HFFc6 (cell line): ENCODE results near the gene ZNF581. TPM values are rescaled to one million over a fixed set of nuclear protein-coding genes. Genes with fewer than 3 reads are reported as not detected.

Experiments
- DNase-seq: peaks from one replicate; pipeline ENCODE4 v3.0.0-alpha.2; 2018
- H3K27ac Mint-ChIP-seq: 2 replicates; pipeline ENCODE4 v1.8.0; 2020; ENCODE audit warnings: mild to moderate bottlenecking, mixed read lengths
- H3K27me3 Mint-ChIP-seq: 2 replicates; pipeline ENCODE4 v1.8.0; 2021; ENCODE audit warnings: mild to moderate bottlenecking, moderate library complexity, mixed read lengths; ENCODE audit not compliant: insufficient read depth
- H3K36me3 Mint-ChIP-seq: 2 replicates; pipeline ENCODE4 v1.8.0; 2021; ENCODE audit warnings: low read depth, mixed read lengths
- H3K4me1 Mint-ChIP-seq: 2 replicates; pipeline ENCODE4 v1.8.0; 2020; ENCODE audit warnings: low read depth, mixed read lengths
- H3K4me3 Mint-ChIP-seq: 2 replicates; pipeline ENCODE4 v1.8.0; 2020; ENCODE audit warnings: mild to moderate bottlenecking, moderate library complexity, mixed read lengths
- H3K9me3 Mint-ChIP-seq: 2 replicates; pipeline ENCODE4 v1.8.0; 2020; ENCODE audit warnings: mild to moderate bottlenecking, mixed read lengths
- total RNA-seq, 6 experiments: library from RNA; stranded (reverse); fragmentation: NEBNext Ultra II Directional; extraction: Animal tissue kit (Norgen Biotek cat#: 25700); gene quantifications; 2 replicates in 1 of 6; 3 replicates in 5 of 6; pipeline ENCODE4 v1.2.3, GENCODE V29; 2021
- TF ChIP-seq, protein P1 (sequence below): fragments of 200-600 bp; sonication (generic); IDR thresholded peaks from 2 replicates; pipeline ENCODE4 v1.5.0; 2021; ENCODE audit warnings: antibody characterized with exemption, mild to moderate bottlenecking

Gene ZNF581
- total RNA-seq, 6 experiments from 2014 or later: 20.1 to 25.8 (median 21.9) TPM

DNA sequence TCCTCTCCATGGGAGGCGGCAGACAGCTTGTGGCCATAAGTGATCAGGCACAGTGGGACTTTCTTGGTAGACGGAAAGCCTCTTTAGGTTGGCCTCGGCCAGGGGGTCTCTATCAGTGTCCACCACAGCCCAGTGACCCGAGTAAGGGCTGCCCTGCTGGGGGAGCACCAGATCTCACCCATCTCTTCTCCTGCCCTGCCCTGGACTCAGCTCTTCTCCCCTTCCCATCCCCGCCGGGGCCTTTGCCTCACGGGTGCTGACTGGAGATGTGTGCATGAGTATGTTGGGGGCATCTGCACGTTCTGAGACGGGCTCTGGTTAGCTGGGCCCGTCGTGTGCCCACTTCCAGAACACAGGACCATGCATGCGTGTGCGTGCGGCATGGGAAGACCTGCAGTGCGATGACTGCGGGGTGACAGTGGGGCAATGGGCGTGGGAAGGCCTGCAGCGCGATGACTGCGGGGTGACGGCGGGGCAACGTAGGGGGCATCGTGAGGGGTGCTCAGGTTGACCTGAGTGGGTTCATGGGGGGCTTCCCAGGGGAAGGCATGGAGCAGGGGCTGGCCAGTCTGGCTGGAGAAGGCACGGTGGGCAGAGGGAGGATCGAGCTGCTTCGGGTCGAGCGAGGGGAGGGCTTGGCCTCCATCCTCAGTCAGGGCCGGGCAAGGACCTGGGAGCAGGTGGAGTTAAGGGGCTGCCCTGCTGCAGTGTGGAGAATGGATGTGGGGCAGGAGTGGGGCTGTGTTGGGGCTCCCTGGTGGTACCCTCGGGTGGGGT lies 47.5 kb downstream of the ZNF581 start:
- H3K4me1 Mint-ChIP-seq: no peaks in the 10 kb centered on the region
- H3K27me3 Mint-ChIP-seq: peaks cover 1% of the 10 kb centered on the region; the same call in 1 of the 2 replicates
- H3K27ac Mint-ChIP-seq: no peak overlapping the region
- no peak for DNase-seq
- no peaks in the 10 kb centered on the region; the same call in 1 of the 2 replicates for H3K36me3 Mint-ChIP-seq
- H3K9me3 Mint-ChIP-seq: no peaks in the 10 kb centered on the region
- TF ChIP-seq, protein P1, sequence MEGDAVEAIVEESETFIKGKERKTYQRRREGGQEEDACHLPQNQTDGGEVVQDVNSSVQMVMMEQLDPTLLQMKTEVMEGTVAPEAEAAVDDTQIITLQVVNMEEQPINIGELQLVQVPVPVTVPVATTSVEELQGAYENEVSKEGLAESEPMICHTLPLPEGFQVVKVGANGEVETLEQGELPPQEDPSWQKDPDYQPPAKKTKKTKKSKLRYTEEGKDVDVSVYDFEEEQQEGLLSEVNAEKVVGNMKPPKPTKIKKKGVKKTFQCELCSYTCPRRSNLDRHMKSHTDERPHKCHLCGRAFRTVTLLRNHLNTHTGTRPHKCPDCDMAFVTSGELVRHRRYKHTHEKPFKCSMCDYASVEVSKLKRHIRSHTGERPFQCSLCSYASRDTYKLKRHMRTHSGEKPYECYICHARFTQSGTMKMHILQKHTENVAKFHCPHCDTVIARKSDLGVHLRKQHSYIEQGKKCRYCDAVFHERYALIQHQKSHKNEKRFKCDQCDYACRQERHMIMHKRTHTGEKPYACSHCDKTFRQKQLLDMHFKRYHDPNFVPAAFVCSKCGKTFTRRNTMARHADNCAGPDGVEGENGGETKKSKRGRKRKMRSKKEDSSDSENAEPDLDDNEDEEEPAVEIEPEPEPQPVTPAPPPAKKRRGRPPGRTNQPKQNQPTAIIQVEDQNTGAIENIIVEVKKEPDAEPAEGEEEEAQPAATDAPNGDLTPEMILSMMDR: no peak
- no peak overlapping the region for H3K4me3 Mint-ChIP-seq

DNA sequence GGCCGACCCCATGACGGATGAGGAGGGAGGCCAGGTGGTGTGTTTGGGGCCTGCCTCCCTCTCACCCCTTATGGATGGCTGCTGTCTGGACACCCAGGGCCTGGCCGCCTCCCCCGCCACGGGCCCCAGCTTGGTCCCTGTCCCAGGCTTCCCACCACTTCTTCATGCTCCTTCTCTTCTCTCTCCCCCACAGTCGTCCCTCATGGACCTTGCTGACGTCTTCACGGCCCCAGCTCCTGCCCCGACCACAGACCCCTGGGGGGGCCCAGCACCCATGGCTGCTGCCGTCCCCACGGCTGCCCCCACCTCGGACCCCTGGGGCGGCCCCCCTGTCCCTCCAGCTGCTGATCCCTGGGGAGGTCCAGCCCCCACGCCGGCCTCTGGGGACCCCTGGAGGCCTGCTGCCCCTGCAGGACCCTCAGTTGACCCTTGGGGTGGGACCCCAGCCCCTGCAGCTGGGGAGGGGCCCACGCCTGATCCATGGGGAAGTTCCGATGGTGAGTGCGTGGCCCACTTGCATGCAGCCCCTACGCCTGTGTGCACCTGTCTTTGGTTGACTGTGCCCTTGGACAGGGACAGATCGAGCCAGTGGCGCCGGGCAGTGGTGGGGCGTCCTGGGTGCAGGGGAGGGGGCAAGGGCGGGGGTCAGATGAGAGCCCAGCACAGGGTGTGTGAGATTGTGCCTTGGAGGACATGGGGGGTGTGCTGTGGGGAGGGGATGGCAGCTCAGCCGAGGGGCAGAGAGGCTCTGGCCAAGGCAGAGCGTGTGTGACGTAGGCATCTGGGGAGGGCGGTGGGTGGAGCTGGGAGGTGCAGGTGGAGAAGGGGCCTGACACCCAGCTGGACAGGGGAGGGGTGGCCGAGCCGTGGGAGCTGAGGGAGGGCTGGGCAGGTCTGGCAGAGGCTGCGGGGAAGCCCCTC lies 48.4 kb downstream of the ZNF581 start:
- no peak overlapping the region for H3K27ac Mint-ChIP-seq
- no peak overlapping the region for H3K4me3 Mint-ChIP-seq
- H3K4me1 Mint-ChIP-seq: no peaks in the 10 kb centered on the region
- H3K9me3 Mint-ChIP-seq: no peaks in the 10 kb centered on the region
- no peak for DNase-seq
- TF ChIP-seq, protein P1: no peak
- H3K27me3 Mint-ChIP-seq: no peaks in the 10 kb centered on the region; the same call in 1 of the 2 replicates
- no peaks in the 10 kb centered on the region; the same call in 1 of the 2 replicates for H3K36me3 Mint-ChIP-seq

DNA sequence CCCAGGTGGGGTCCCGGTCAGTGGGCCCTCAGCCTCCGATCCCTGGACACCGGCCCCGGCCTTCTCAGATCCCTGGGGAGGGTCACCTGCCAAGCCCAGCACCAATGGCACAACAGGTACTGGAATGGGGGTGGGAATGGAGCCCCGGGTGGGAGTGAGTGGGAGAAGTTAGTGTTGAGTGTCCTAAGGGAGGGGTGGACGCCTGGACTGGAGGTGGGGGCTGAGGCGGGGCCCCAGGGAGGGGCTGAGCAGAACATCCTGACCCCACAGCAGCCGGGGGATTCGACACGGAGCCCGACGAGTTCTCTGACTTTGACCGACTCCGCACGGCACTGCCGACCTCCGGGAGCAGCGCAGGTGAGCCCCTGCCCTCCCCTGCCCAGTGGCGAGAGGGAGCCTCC lies 49.2 kb downstream of the ZNF581 start:
- Mint-ChIP-seq H3K4me3 (no peak overlapping the region), H3K27me3 (no peaks in the 10 kb centered on the region; the same call in 1 of the 2 replicates), H3K27ac (no peak overlapping the region), H3K9me3 (no peaks in the 10 kb centered on the region), H3K4me1 (no peaks in the 10 kb centered on the region), H3K36me3 (peaks cover 6% of the 10 kb centered on the region; the same call in 1 of the 2 replicates)
- DNase-seq: no peak
- TF ChIP-seq, protein P1: no peak

DNA sequence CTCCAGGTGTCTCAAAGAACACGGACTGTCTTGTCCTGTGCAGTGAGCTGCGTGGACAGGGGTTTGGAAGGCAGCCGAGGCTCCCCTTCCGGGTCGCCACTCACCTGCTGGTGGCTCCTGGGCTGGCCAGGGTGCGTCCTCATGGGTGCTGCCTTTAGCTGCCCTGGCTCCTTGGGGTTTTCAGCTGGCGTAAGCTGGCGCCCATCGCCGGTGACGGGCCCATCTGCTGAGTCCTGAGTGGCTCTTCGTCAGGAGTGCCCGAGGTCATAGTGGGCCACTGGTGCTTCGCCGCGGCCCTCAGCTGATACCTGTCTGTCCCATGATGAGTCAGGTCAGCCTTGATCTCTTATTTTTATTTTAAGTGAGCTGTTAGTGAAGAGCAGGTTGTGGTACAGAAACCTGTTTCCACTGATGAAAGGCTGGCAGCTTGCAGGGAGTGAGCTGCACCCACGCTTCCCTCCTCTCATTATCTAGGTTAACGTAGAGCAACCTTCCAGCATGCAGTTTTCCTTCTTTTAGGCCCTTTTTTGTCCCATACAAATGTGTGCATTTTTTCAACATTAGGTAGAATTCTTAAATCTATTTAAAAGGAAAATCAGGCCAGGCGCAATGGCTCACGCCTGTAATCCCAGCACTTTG lies 50.0 kb downstream of the ZNF581 start:
- DNase-seq: no peak
- TF ChIP-seq, protein P1: no peak
- Mint-ChIP-seq H3K9me3 (no peaks in the 10 kb centered on the region), H3K27ac (no peak overlapping the region), H3K36me3 (peaks cover 7% of the 10 kb centered on the region; the same call in 1 of the 2 replicates), H3K4me3 (no peak overlapping the region), H3K4me1 (no peaks in the 10 kb centered on the region), H3K27me3 (no peaks in the 10 kb centered on the region; the same call in 1 of the 2 replicates)

DNA sequence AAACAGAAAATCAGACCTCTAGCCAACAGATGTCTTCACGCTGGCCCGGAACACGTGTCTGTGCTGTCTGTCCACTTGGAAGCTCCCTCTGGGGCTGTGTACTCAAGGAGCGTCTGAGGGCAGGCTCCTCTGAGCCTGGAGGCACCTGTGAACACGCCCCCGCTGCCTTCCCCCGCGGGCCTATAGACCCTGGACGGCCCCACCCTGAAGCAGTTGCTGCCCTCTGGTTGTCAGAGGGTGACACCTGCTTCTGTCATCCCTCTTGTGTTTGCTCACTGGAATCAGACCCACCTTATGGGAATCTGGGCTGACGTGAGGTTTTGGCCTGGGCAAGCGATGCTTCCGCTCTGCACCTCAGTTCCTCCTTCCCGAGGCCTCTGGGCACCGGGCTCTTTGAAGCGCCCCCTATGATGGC lies 50.8 kb downstream of the ZNF581 start:
- no peak overlapping the region for H3K4me3 Mint-ChIP-seq

More for the DNA sequence above, 50.8 kb downstream of the ZNF581 start:
- Mint-ChIP-seq H3K4me1 (no peaks in the 10 kb centered on the region), H3K9me3 (no peaks in the 10 kb centered on the region), H3K36me3 (peaks cover 10% of the 10 kb centered on the region; the same call in 1 of the 2 replicates), H3K27ac (no peak overlapping the region), H3K27me3 (no peaks in the 10 kb centered on the region; the same call in 1 of the 2 replicates)
- DNase-seq: no peak
- TF ChIP-seq, protein P1: no peak
